ENCODE measurements around the gene PLSCR3. TPM values are rescaled to one million over a fixed set of nuclear protein-coding genes. Genes with fewer than 3 reads are reported as not detected.
A peak's percentile ranks its signal among the peaks of the same experiment; 100 is the strongest.

PLSCR3 gene
- total RNA-seq, 2 donors from 2014 or later: 60.5 to 62.6 TPM

DNA sequence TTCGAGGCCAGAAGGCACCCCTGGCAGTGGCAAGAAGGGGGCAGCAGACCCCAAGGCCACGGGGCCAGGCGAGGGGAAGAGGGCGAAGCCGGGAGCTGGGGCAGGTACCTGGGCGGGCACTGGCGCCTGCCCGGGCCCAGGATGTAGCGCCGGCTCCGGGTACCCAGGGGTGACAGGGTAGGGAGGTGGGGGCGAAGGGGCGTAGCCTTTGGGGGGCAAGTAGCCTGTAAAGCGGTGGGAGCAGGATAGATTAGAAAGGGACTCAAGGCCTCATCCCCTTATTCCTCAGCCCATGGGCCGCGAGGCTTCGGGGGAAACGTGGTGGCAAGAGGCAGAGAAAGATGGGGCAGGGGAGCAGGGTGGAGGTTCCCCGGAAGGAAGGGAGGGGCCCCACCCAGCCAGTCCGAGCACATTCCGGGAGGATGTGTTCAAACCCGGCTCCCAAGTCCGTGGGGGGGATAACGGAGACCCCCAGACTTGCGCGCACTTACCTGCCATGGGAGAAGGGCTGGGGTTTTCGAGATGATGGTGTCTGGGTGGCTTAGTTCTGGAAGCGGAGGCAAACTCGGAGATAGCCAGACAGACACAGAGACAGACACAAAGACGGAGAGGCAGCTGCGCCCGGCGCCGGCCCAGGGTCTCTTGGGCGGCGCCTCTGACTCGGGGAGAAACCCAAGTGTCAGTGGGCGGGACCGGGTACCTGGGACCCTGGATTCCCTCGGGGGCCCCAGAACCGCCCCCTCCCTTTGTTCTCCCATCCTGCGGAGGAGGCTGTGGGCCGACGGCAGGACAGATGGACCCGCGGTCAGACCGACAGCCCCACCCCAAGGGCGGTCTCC lies 493 bp downstream of the PLSCR3 start:
- peaks cover 4 to 13% of the 10 kb centered on the region in 2 donors for H3K36me3 Mint-ChIP-seq (ENCODE audit: insufficient read depth in 2 of 2)
- peaks cover 21% of the 10 kb centered on the region for H3K4me1 Mint-ChIP-seq (ENCODE audit: low read depth)
- ATAC-seq (replicated peaks in 1 of 2) (peak; percentile 55 to 56), DNase-seq (peak; percentile 42 to 70)
- H3K4me3 Mint-ChIP-seq: peak overlapping the region; percentile 98 to 99
- H3K27me3 Mint-ChIP-seq (ENCODE audit: low read depth): no peaks in the 10 kb centered on the region
- peak overlapping the region; percentile 93 for H3K27ac Mint-ChIP-seq
- H3K9me3 Mint-ChIP-seq: no peaks in the 10 kb centered on the region

DNA sequence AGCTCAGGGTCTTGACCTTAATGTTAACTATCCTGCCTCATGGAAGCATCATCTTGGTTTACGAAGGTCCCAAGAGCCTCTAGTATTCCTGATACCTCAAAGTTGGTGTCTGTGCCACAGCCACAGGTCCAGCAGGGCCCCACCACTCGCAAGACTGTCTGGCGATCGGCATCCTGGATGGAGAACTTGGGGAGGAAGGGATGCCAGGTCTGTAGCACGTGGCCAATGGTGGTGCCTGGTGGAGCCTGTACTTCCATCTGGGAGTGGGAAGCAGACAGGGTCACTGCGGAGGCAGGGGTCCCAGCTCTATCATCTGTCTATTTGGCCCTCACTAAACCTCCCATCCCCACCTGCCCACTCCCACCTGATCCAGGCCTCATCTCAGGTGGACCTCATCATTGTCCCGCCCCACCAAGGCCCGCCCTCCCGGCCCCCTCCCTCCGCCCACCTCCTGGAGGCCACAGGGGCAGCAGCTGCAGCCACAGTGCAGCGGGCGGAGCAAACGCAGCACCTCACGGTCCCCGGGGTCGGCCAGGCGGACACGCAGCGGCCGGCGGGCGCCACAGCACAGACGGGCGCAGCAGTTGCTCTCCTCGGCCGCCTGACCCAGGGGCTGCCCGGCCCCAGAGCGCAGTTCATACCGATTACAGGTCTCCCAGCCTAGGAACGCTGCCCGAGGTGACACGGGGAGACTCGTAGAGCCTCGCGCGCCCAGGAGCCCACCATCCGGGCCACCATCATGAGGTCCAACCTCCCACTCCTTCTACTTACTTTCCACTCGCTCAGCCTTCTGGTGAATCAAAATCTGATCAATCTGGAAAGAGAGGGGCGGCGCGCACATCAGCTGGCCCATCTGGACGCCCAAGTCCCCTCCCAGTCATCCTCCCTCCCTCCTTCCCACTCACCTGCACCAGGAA lies 1.4 kb downstream of the PLSCR3 start:
- no peaks in the 10 kb centered on the region for H3K27me3 Mint-ChIP-seq (ENCODE audit: low read depth)
- peaks cover 21% of the 10 kb centered on the region for H3K4me1 Mint-ChIP-seq (ENCODE audit: low read depth)
- no peak overlapping the region for H3K27ac Mint-ChIP-seq
- H3K4me3 Mint-ChIP-seq: peak overlapping the region; percentile 98 to 99
- peaks cover 4 to 13% of the 10 kb centered on the region in 2 donors for H3K36me3 Mint-ChIP-seq (ENCODE audit: insufficient read depth in 2 of 2)
- ATAC-seq (replicated peaks in 1 of 2): no peak
- no peaks in the 10 kb centered on the region for H3K9me3 Mint-ChIP-seq
- DNase-seq: no peak

DNA sequence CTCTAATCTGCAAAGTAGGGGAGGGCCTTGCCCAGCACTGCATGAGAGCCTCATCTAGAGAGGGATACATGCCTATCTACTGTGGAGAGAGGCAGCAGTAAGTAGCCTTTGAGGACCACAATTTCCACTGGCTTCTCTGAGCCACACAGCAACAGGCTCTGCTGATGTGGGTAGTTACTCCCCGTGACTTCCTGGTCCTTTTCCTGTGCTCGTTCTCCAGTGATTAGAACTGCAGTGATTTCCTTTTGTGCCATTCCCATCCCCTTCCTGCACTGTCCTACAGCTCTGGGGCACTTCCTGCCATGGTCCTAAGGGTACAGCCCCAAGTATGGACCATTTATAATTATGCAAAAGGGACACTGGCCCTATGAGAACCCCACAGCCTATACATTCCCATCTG lies 3.0 kb downstream of the PLSCR3 start:
- Mint-ChIP-seq H3K9me3 (no peaks in the 10 kb centered on the region), H3K27me3 (ENCODE audit: low read depth) (no peaks in the 10 kb centered on the region), H3K27ac (no peak overlapping the region), H3K36me3 (ENCODE audit: insufficient read depth in 2 of 2) (peaks cover 4 to 15% of the 10 kb centered on the region in 2 donors), H3K4me1 (ENCODE audit: low read depth) (peaks cover 21% of the 10 kb centered on the region), H3K4me3 (no peak overlapping the region)
- no peak for ATAC-seq (replicated peaks in 1 of 2)
- DNase-seq: no peak

GRCh38 chr17:7389924-7390910 lies 4.1 kb downstream of the PLSCR3 start:
- H3K36me3 Mint-ChIP-seq (ENCODE audit: insufficient read depth in 2 of 2): peaks cover 4 to 15% of the 10 kb centered on the region in 2 donors
- H3K4me1 Mint-ChIP-seq (ENCODE audit: low read depth): peaks cover 20% of the 10 kb centered on the region
- no peak overlapping the region for H3K4me3 Mint-ChIP-seq
- H3K27me3 Mint-ChIP-seq (ENCODE audit: low read depth): no peaks in the 10 kb centered on the region
- no peak for ATAC-seq (replicated peaks in 1 of 2)
- H3K27ac Mint-ChIP-seq: no peak overlapping the region
- no peak for DNase-seq
- no peaks in the 10 kb centered on the region for H3K9me3 Mint-ChIP-seq

DNA sequence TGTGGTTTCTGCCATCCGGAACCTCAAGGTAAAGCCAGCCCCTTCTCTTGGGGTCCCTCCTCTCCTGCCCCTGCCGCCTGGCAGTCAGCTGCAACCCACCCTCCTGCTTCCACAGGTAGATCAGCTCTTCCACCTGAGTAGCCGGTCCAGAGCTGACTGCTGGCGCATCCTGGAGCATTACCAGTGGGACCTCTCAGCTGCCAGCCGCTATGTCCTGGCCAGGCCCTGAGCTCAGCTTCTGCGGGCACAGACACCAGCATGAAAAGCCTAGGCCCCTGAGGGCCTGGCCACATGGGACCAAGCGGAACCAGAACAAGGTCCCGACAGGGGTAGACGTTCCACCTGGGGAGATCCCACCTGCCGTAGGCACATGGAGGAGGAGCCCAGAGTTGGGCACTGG lies 5.5 kb downstream of the PLSCR3 start:
- no peak for DNase-seq
- no peak overlapping the region for H3K4me3 Mint-ChIP-seq
- H3K36me3 Mint-ChIP-seq (ENCODE audit: insufficient read depth in 2 of 2): peaks cover 4 to 13% of the 10 kb centered on the region in 2 donors
- H3K9me3 Mint-ChIP-seq: no peaks in the 10 kb centered on the region
- no peak for ATAC-seq (replicated peaks in 1 of 2)
- no peaks in the 10 kb centered on the region for H3K27me3 Mint-ChIP-seq (ENCODE audit: low read depth)
- H3K27ac Mint-ChIP-seq: no peak overlapping the region
- H3K4me1 Mint-ChIP-seq (ENCODE audit: low read depth): peaks cover 23% of the 10 kb centered on the region

DNA sequence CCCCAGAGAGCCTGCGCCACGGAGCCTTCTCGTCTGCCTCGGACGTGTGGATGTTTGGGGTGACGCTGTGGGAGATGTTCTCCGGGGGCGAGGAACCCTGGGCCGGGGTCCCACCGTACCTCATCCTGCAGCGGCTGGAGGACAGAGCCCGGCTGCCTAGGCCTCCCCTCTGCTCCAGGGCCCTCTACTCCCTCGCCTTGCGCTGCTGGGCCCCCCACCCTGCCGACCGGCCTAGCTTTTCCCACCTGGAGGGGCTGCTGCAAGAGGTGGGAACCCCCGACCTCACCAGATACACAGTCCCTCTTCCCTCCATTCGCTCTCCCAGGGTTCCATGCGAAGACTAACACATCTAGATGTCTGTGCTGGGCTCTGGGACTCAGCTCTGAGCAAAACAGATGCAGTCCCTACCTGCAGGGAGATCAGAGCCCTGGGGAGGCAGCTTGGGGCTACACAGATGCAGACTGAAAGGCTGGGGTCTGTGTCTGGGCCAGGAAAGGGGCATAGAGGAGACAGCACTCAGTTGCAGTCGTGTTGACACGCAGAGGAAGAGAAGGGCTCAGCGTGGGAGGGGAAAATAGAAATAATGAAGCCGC lies 9.7 kb downstream of the PLSCR3 start:
- DNase-seq: no peak
- no peak for ATAC-seq (replicated peaks in 1 of 2)
- no peaks in the 10 kb centered on the region for H3K9me3 Mint-ChIP-seq
- no peak overlapping the region for H3K27ac Mint-ChIP-seq
- H3K4me3 Mint-ChIP-seq: peak overlapping the region; percentile 75 to 86
- peaks cover 8% of the 10 kb centered on the region for H3K4me1 Mint-ChIP-seq (ENCODE audit: low read depth)
- peaks cover 31% of the 10 kb centered on the region for H3K27me3 Mint-ChIP-seq (ENCODE audit: low read depth)
- H3K36me3 Mint-ChIP-seq (ENCODE audit: insufficient read depth in 2 of 2): peaks cover 0 to 2% of the 10 kb centered on the region in 2 donors

- H3K36me3 Mint-ChIP-seq (ENCODE audit: insufficient read depth in 2 of 2): peaks cover 2 to 4% of the 10 kb centered on the region in 2 donors
- no peak overlapping the region for H3K27ac Mint-ChIP-seq
- ATAC-seq (replicated peaks in 1 of 2): peak; percentile 99
- peak overlapping the region; percentile 75 to 86 for H3K4me3 Mint-ChIP-seq
- peak; percentile 79 to 84 for DNase-seq
- H3K4me1 Mint-ChIP-seq (ENCODE audit: low read depth): peaks cover 8% of the 10 kb centered on the region
- H3K9me3 Mint-ChIP-seq: peaks cover 2 to 3% of the 10 kb centered on the region in 2 donors
- peaks cover 38% of the 10 kb centered on the region for H3K27me3 Mint-ChIP-seq (ENCODE audit: low read depth)
Measured at GRCh38 chr17:7383742-7384488, 10.4 kb downstream of the PLSCR3 start.

GRCh38 chr17:7383371-7383741 lies 11.0 kb downstream of the PLSCR3 start:
- Mint-ChIP-seq H3K36me3 (ENCODE audit: insufficient read depth in 2 of 2) (peaks cover 2 to 4% of the 10 kb centered on the region in 2 donors), H3K27me3 (ENCODE audit: low read depth) (peaks cover 39% of the 10 kb centered on the region), H3K9me3 (peaks cover 2 to 3% of the 10 kb centered on the region in 2 donors), H3K27ac (no peak overlapping the region), H3K4me1 (ENCODE audit: low read depth) (peaks cover 8% of the 10 kb centered on the region), H3K4me3 (peak overlapping the region; percentile 75 to 86)
- no peak for ATAC-seq (replicated peaks in 1 of 2)
- DNase-seq: no peak

- H3K36me3 Mint-ChIP-seq (ENCODE audit: insufficient read depth in 2 of 2): peaks cover 2 to 6% of the 10 kb centered on the region in 2 donors
- no peak for DNase-seq
- no peak overlapping the region for H3K27ac Mint-ChIP-seq
- peaks cover 2 to 3% of the 10 kb centered on the region in 2 donors for H3K9me3 Mint-ChIP-seq
- ATAC-seq (replicated peaks in 1 of 2): no peak
- peaks cover 39% of the 10 kb centered on the region for H3K27me3 Mint-ChIP-seq (ENCODE audit: low read depth)
- no peak overlapping the region for H3K4me3 Mint-ChIP-seq
- H3K4me1 Mint-ChIP-seq (ENCODE audit: low read depth): peaks cover 8% of the 10 kb centered on the region
Measured at GRCh38 chr17:7382901-7383300, 11.4 kb downstream of the PLSCR3 start.

GRCh38 chr17:7380855-7381683 lies 13.3 kb downstream of the PLSCR3 start, which contains the start of gene TNK1:
TNK1 (plus strand) TSS chr17:7381089; CDS start chr17:7382927, 1,838 bp downstream.
- DNase-seq (no peak), ATAC-seq (replicated peaks in 1 of 2) (no peak)
- H3K4me3 Mint-ChIP-seq: peak within 1 kb of the TSS; percentile 22 to 28
- H3K4me1 Mint-ChIP-seq (ENCODE audit: low read depth): peaks cover 8% of the 10 kb centered on the region
- H3K36me3 Mint-ChIP-seq (ENCODE audit: insufficient read depth in 2 of 2): peaks cover 2 to 5% of the 10 kb centered on the region in 2 donors
- H3K27me3 Mint-ChIP-seq (ENCODE audit: low read depth): peaks cover 49% of the 10 kb centered on the region
- H3K27ac Mint-ChIP-seq: no peak within 1 kb of the TSS
- peaks cover 2 to 3% of the 10 kb centered on the region in 2 donors for H3K9me3 Mint-ChIP-seq

GRCh38 chr17:7380321-7380720 lies 14.0 kb downstream of the PLSCR3 start:
- ATAC-seq (replicated peaks in 1 of 2): no peak

More at GRCh38 chr17:7380321-7380720, 14.0 kb downstream of the PLSCR3 start:
- Mint-ChIP-seq H3K27ac (no peak overlapping the region), H3K36me3 (ENCODE audit: insufficient read depth in 2 of 2) (peaks cover 2 to 5% of the 10 kb centered on the region in 2 donors), H3K27me3 (ENCODE audit: low read depth) (peaks cover 49% of the 10 kb centered on the region), H3K4me1 (ENCODE audit: low read depth) (peaks cover 8% of the 10 kb centered on the region), H3K9me3 (peaks cover 2 to 3% of the 10 kb centered on the region in 2 donors), H3K4me3 (peak overlapping the region; percentile 11 to 16)
- DNase-seq: no peak

Measured in activated T-cell treated with anti-CD3 and anti-CD28 coated beads, Interleukin-2, amount 50 U/mL, for 72 hours (primary cell).